ENCODE measurements around the gene RIOK3.

Gene RIOK3

GRCh38 chr18:23526501-23527063, 73.5 kb downstream of the RIOK3 start:
- H3K4me3 ChIP-seq (replicated peaks; ENCODE audit: low read depth, low read length) = no peak overlapping the region
- DNase-seq (ENCODE audit: extremely low read depth, low read depth) = no peak
- TF ChIP-seq, protein P1, sequence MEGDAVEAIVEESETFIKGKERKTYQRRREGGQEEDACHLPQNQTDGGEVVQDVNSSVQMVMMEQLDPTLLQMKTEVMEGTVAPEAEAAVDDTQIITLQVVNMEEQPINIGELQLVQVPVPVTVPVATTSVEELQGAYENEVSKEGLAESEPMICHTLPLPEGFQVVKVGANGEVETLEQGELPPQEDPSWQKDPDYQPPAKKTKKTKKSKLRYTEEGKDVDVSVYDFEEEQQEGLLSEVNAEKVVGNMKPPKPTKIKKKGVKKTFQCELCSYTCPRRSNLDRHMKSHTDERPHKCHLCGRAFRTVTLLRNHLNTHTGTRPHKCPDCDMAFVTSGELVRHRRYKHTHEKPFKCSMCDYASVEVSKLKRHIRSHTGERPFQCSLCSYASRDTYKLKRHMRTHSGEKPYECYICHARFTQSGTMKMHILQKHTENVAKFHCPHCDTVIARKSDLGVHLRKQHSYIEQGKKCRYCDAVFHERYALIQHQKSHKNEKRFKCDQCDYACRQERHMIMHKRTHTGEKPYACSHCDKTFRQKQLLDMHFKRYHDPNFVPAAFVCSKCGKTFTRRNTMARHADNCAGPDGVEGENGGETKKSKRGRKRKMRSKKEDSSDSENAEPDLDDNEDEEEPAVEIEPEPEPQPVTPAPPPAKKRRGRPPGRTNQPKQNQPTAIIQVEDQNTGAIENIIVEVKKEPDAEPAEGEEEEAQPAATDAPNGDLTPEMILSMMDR (IDR thresholded peaks at IDR 0.05; ENCODE audit: low read depth, low read length, missing control alignments) = no peak

- TF ChIP-seq, protein P1 (IDR thresholded peaks at IDR 0.05; ENCODE audit: low read depth, low read length, missing control alignments) = no peak
- H3K4me3 ChIP-seq (replicated peaks; ENCODE audit: low read depth, low read length) = no peak overlapping the region
- DNase-seq (ENCODE audit: extremely low read depth, low read depth) = peak; percentile 53
Observed at GRCh38 chr18:23528580-23529472, 75.7 kb downstream of the RIOK3 start.

GRCh38 chr18:23529604-23530003, 76.5 kb downstream of the RIOK3 start:
- no peak for DNase-seq (ENCODE audit: extremely low read depth, low read depth)
- TF ChIP-seq, protein P1 (IDR thresholded peaks at IDR 0.05; ENCODE audit: low read depth, low read length, missing control alignments) = no peak
- no peak overlapping the region for H3K4me3 ChIP-seq (replicated peaks; ENCODE audit: low read depth, low read length)

DNA sequence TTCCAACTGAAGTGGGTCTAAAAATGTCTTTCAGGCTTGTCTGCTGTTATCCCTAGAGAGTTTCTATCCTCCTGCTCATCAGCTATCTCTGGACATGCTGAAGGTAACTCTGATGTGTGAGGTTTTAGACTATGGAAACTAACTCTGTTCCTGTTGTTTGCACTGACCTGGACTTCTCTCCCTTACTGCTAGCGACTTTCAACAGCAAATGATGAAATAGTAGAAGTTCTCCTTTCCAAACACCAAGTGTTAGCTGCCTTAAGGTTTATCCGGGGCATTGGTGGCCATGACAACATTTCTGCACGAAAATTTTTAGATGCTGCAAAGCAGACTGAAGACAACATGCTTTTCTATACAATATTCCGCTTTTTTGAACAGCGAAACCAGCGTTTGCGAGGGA, 77.1 kb downstream of the RIOK3 start:
- TF ChIP-seq, protein P1 (IDR thresholded peaks at IDR 0.05; ENCODE audit: low read depth, low read length, missing control alignments) = no peak
- DNase-seq (ENCODE audit: extremely low read depth, low read depth) = no peak
- H3K4me3 ChIP-seq (replicated peaks; ENCODE audit: low read depth, low read length) = no peak overlapping the region

GRCh38 chr18:23531912-23532311, 78.8 kb downstream of the RIOK3 start:
- TF ChIP-seq, protein P1 (IDR thresholded peaks at IDR 0.05; ENCODE audit: low read depth, low read length, missing control alignments) = no peak
- no peak for DNase-seq (ENCODE audit: extremely low read depth, low read depth)

More at GRCh38 chr18:23531912-23532311, 78.8 kb downstream of the RIOK3 start:
- H3K4me3 ChIP-seq (replicated peaks; ENCODE audit: low read depth, low read length) = no peak overlapping the region

Measured in HFF-Myc (cell line).